ENCODE measurements around the gene CEP70.
"Not testable (repeated sequence)": the region's sequence is repeated elsewhere in the genome, so short reads cannot be mapped to it uniquely, and the experiment has no call there.

CEP70 gene

GRCh38 chr3:138507524-138507923 is 86.5 kb downstream of the CEP70 start:
- no peak for DNase-seq

- no peak for DNase-seq
These were observed 95.1 kb downstream of the CEP70 start for GRCh38 chr3:138498991-138499390.

GRCh38 chr3:138497851-138498250 is 96.2 kb downstream of the CEP70 start:
- DNase-seq, result no peak

GRCh38 chr3:138497021-138497420 is 97.0 kb downstream of the CEP70 start:
- no peak for DNase-seq

GRCh38 chr3:138496436-138496835 is 97.6 kb downstream of the CEP70 start:
- no peak for DNase-seq

GRCh38 chr3:138495638-138496037 is 98.4 kb downstream of the CEP70 start:
- not testable (repeated sequence) for DNase-seq

GRCh38 chr3:138494607-138494929 is 99.5 kb downstream of the CEP70 start:
- no peak for DNase-seq

- DNase-seq, result no peak
These were observed 100.1 kb downstream of the CEP70 start for GRCh38 chr3:138493804-138494606.

GRCh38 chr3:138492980-138493675 is 100.9 kb downstream of the CEP70 start:
- no peak for DNase-seq

GRCh38 chr3:138491971-138492370 is 102.1 kb downstream of the CEP70 start:
- DNase-seq, result no peak

GRCh38 chr3:138486580-138486979 is 107.5 kb downstream of the CEP70 start:
- not testable (repeated sequence) for DNase-seq

- DNase-seq, result not testable (repeated sequence)
These were observed 109.4 kb downstream of the CEP70 start for GRCh38 chr3:138484672-138485071.

- DNase-seq, result no peak
These were observed 114.6 kb downstream of the CEP70 start for GRCh38 chr3:138479438-138479863.

- DNase-seq, result no peak
These were observed 116.3 kb downstream of the CEP70 start for GRCh38 chr3:138477801-138478200.

- DNase-seq, result no peak
These were observed 116.9 kb downstream of the CEP70 start for GRCh38 chr3:138477120-138477519.

GRCh38 chr3:138476526-138476925 is 117.5 kb downstream of the CEP70 start:
- no peak for DNase-seq

GRCh38 chr3:138474163-138474562 is 119.9 kb downstream of the CEP70 start:
- no peak for DNase-seq

GRCh38 chr3:138473391-138473790 is 120.7 kb downstream of the CEP70 start:
- no peak for DNase-seq

GRCh38 chr3:138472141-138472825 is 121.8 kb downstream of the CEP70 start:
- DNase-seq, result no peak

- DNase-seq, result no peak
These were observed 122.6 kb downstream of the CEP70 start for GRCh38 chr3:138471481-138471880.

GRCh38 chr3:138470687-138471086 is 123.4 kb downstream of the CEP70 start:
- DNase-seq, result no peak

- DNase-seq, result no peak
These were observed 124.2 kb downstream of the CEP70 start for GRCh38 chr3:138469874-138470273.

GRCh38 chr3:138468886-138469285 is 125.2 kb downstream of the CEP70 start:
- DNase-seq, result no peak

- no peak for DNase-seq
These were observed 125.6 kb downstream of the CEP70 start for GRCh38 chr3:138468451-138468850.
